ENCODE results near the gene PSORS1C2.

PSORS1C2 gene

GRCh38 chr6:31112478-31112877 lies 26.4 kb downstream of the PSORS1C2 start, which contains the start of gene C6orf15:
C6orf15 (minus strand) TSS chr6:31112575; CDS start chr6:31112555, 20 bp downstream.
- no peak for DNase-seq

- no peak for DNase-seq
Observed at GRCh38 chr6:31111712-31112111, 27.2 kb downstream of the PSORS1C2 start.

- no peak for DNase-seq
Observed at GRCh38 chr6:31110825-31111582, 27.9 kb downstream of the PSORS1C2 start.

GRCh38 chr6:31107052-31107451 lies 31.8 kb downstream of the PSORS1C2 start:
- DNase-seq, result no peak

- no peak for DNase-seq
Observed at GRCh38 chr6:31103136-31103535, 35.7 kb downstream of the PSORS1C2 start.

GRCh38 chr6:31098449-31098938 lies 40.4 kb downstream of the PSORS1C2 start:
- no peak for DNase-seq

- DNase-seq, result no peak
Observed at GRCh38 chr6:31096656-31097055, 42.2 kb downstream of the PSORS1C2 start.

GRCh38 chr6:31096215-31096614 lies 42.7 kb downstream of the PSORS1C2 start:
- DNase-seq, result no peak

- no peak for DNase-seq
Observed at GRCh38 chr6:31094389-31094881, 44.4 kb downstream of the PSORS1C2 start.

- DNase-seq, result no peak
Observed at GRCh38 chr6:31092769-31093505, 45.9 kb downstream of the PSORS1C2 start.

GRCh38 chr6:31092238-31092637 lies 46.6 kb downstream of the PSORS1C2 start:
- no peak for DNase-seq

- no peak for DNase-seq
Observed at GRCh38 chr6:31091680-31092079, 47.2 kb downstream of the PSORS1C2 start.

- DNase-seq, result no peak
Observed at GRCh38 chr6:31090973-31091364, 47.9 kb downstream of the PSORS1C2 start.

- DNase-seq, result no peak
Observed at GRCh38 chr6:31090275-31090972, 48.4 kb downstream of the PSORS1C2 start.

All from DMS79 treated with DMSO at 0.1 percent for 48 hours (cell line).